Uterus (tissue), 2 donors: ENCODE results near the gene UQCRH.
"Not testable (repeated sequence)": the region's sequence is repeated elsewhere in the genome, so short reads cannot be mapped to it uniquely, and the experiment has no call there.

Source experiments
- POLR2A ChIP-seq, 2 donors: fragments of 450-650 bp; IDR thresholded peaks; one replicate each; pipeline ENCODE4 v1.6.1; 2016; ENCODE audit warnings: antibody characterized with exemption in 2 of 2, mild to moderate bottlenecking in 1 of 2, moderate library complexity in 1 of 2
- TF ChIP-seq, protein P1 (sequence below), 4 experiments: fragments of 200-600 bp in 2 of 4; fragments of 450-650 bp in 2 of 4; sonication (generic) in 2 of 4; IDR thresholded peaks; one replicate each; pipeline ENCODE4 v1.5.1; 2016 to 2019; ENCODE audit warnings: antibody characterized with exemption in 4 of 4, mild to moderate bottlenecking in 2 of 4, moderate library complexity in 1 of 4

DNA sequence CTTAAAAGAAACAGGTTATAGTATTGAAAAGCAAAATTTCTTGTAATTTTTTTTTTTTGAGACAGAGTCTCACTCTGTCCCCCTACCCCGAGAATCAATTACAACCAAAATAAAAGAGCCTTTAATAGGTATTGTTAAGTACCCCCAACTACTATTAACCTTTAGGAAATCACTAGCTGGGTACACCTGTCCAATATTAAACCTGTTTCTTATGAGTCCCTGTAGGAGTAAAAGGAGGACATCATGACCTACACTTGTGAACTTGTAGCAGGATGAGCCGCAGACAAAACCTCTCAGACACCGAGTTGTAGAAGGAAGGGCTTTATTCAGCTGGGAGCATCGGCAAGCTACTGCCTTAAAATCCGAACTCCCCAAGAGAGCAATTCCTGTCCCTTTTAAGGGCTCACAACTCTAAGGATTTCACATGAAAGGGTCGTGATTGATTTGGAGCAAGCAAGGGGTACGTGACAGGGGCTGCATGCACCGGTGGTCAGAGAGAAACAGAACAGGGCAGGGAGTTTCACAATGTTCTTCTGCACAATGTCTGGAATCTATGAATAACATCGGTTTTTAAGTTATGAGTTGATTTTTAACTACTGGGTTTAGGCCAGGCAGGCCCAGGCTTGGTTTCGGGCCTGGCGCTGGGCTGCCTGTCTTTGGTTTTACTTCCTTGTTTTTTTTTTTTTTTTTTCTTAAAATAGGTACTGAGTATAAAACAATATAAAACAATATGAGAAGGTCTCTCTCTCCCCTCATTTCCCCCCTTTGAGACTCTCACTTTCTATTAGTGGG, 22.0 kb downstream of the UQCRH start:
- TF ChIP-seq, protein P1, sequence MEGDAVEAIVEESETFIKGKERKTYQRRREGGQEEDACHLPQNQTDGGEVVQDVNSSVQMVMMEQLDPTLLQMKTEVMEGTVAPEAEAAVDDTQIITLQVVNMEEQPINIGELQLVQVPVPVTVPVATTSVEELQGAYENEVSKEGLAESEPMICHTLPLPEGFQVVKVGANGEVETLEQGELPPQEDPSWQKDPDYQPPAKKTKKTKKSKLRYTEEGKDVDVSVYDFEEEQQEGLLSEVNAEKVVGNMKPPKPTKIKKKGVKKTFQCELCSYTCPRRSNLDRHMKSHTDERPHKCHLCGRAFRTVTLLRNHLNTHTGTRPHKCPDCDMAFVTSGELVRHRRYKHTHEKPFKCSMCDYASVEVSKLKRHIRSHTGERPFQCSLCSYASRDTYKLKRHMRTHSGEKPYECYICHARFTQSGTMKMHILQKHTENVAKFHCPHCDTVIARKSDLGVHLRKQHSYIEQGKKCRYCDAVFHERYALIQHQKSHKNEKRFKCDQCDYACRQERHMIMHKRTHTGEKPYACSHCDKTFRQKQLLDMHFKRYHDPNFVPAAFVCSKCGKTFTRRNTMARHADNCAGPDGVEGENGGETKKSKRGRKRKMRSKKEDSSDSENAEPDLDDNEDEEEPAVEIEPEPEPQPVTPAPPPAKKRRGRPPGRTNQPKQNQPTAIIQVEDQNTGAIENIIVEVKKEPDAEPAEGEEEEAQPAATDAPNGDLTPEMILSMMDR (IDR thresholded peaks at IDR 0.05): not testable (repeated sequence)
- TF ChIP-seq POLR2A (IDR thresholded peaks at IDR 0.05): not testable (repeated sequence)
